ENCODE results near the gene TMEM184A. TPM values are rescaled to one million over a fixed set of nuclear protein-coding genes. Genes with fewer than 3 reads are reported as not detected.

The TMEM184A gene
- total RNA-seq, 1 donor from 2014 or later: 3.4 TPM

DNA sequence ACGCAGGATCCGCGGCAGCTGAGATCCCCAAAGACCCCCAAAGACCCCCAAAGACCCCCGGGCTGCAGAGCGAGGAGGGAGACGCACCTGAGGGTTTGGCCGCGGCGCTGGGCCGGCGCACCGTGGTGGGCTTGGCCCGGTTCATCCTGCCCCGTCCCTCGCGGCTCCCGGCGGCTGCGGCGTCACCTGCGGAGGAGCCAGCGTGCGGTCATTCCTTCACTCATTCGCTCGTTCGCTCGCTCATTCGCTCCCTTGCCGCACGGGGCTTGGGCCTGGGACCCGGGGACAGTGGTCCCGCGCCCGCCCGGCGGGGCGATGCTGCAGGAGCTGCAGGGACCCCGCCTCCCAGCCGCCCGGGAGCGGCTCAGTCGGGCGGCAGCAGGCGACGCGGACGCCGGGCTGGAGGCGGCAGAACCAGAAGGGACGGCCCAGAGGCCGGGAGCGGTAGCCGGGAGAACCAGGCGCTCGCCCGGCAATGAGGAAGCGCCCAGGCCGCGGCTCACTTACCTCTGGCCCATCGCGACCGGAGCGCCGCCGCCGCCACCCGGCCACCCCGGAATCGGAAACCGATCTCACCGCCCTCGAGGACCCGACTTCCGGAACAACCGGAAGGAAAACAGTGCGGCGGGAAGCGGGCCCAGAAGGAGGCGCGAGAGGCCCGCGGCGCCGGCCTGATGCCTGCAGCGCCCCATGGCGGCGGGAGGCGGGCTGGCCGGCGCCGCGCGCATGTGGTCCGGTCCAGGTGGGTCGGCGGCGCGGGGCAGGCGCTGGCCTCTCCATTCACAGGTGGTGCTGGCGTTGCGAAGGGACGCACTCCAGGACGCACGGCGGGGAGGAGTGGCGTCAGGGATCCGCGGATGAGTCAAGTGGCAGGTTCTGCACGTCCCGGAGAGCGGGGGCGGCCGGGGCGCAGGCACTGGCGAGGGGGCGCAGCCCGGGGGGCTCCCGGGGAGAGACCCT, 51.9 kb downstream of the TMEM184A start, which contains the start of gene INTS1:
Gene INTS1 (minus strand): TSS at position 574 of the 960 bp plus-strand sequence. CDS start 429 bp downstream, at position 145.
- DNase-seq (ENCODE audit: low spot score): peak; percentile 91

DNA sequence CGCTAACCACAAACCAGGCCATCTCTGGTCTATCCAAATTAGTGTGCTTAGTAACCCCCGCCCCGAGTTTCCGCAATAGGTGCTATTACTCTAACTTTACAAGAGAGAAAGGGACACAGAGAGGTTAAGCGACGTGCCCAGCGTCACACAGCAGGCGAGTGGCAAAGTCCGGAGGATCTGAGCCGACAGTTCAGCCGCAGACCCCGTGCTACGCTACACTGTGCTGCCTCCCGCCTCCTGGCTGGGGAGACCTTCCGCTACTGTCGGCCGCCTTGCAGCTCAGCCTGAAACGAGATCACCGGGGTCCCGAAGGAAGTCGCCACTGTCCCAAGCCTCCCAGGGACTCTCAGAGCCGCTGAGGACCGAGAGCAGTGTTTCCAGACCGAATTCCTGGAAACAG, 52.6 kb downstream of the TMEM184A start:
- DNase-seq (ENCODE audit: low spot score): no peak

DNA sequence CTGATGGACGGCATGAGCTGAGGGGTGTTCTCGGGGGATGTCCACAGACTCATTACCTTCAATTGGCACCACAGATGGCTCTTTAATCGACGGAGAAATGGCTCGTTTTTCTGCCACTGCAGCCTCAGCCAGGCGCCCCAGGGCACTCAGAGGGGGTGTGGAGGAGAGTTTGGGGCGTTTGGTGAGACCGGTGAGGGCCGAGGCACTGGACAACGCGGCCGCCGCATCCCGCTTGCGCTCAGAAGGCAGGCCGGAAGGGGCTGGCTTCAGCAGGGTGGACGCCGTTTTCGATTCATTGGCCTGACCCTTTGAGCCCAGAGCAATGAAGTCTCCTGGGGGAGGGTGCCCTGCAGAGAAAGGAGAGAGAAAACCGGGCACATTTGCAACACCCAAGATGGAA, 53.2 kb downstream of the TMEM184A start:
- DNase-seq (ENCODE audit: low spot score): no peak

DNA sequence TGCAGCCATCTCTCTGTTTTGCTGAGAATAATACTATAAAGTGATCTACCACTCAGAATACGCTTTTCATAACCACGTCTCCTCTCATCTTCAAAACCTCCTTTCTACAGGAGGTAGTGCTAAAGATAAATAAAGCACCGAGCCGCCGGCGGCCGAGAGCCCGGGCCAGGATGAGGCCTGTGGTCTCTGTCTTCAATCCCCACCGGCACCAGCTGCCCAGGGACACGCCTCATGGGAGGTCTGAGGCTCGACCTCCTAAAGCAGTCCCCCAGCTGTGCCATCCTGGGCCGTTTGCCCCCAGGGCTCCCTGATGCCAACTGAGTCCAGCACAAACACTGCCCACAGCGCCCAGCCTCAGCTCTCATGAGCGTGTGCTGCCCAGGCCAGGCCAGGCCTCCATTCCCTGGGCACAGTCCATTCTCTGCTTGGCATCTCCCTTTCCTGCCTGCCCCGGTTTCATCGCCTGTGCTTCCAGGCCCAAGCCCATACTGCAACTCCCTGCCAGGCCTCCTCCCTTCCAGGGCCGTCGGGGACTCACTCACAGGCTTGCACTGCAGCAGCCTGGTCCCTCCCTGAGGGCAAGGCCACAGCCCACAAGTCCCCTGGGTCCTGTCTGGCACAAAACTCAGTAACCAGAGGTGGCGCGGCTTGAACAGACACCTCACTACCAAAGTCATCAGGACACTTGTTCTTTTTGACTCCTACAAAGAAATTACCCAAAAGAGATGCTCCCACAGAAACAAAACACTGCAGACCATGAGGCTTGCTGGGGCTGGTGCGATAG, 54.3 kb downstream of the TMEM184A start:
- DNase-seq (ENCODE audit: low spot score): no peak

DNA sequence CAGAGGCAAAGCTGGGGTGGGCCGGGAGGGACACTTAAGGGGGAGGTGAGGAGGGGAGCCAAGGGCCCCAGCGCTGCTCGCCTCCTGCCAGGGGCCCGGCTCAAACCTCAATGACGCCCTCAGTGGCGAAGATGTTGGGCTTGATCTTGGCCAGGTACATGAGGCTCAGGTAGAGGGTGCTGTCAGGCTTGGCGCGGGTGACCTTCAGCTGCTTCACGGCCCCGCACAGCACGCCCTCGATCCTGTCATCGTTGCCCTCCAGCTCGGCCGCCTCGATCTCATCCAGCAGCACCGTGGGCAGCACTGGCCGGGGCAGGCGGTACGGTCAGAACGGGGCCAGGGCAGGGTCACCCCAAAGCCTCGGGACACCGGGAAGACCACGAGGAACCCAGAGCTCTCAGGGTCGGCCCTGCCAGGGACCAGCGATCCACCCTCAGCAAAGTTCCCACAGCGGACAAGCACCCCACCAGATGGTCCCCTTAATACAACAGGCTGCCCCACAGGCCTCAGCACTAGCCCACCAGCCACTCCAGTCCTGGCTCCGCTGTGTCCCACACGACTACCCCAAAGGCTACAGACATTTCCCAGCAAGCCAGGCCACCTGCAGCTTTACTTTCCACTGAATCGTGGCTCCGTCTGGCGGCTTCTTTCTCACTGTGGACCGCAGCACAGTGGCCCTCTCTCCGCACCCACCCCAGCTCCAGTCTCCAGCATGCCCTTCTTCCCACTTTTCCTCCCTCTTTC, 55.8 kb downstream of the TMEM184A start:
- DNase-seq (ENCODE audit: low spot score): no peak

DNA sequence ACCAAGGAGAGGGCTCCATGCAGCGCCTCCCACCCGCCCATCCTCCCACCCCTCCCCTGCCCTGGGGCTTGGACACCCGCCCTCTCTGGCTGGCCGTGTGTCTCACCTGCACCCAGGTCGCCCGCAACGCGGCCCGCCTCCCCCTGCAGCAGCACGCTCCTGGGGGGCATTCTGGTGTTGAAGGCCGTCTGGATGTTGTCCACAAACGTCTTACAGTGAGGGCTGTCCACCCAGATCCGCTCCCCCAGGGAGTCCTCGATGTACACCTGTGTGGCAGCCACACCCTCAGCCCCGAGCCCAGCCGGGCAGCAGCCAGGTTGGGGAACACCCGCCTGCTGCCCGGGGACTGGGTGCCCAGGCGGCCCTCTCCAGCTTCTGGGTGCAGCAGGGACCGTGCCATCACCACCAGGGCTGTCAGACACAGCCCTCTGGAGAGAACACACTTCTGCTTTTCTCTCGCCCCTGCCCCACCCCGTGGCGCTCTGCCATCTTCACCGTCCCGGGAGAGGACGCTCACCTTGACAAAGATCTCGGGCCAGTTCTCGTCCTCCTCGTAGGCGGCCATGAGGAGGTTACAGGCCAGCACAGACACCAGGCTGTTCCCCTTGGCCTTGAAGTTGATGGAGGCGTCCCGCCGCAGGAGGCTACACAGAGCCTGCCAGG, 56.5 kb downstream of the TMEM184A start:
- DNase-seq (ENCODE audit: low spot score): no peak

DNA sequence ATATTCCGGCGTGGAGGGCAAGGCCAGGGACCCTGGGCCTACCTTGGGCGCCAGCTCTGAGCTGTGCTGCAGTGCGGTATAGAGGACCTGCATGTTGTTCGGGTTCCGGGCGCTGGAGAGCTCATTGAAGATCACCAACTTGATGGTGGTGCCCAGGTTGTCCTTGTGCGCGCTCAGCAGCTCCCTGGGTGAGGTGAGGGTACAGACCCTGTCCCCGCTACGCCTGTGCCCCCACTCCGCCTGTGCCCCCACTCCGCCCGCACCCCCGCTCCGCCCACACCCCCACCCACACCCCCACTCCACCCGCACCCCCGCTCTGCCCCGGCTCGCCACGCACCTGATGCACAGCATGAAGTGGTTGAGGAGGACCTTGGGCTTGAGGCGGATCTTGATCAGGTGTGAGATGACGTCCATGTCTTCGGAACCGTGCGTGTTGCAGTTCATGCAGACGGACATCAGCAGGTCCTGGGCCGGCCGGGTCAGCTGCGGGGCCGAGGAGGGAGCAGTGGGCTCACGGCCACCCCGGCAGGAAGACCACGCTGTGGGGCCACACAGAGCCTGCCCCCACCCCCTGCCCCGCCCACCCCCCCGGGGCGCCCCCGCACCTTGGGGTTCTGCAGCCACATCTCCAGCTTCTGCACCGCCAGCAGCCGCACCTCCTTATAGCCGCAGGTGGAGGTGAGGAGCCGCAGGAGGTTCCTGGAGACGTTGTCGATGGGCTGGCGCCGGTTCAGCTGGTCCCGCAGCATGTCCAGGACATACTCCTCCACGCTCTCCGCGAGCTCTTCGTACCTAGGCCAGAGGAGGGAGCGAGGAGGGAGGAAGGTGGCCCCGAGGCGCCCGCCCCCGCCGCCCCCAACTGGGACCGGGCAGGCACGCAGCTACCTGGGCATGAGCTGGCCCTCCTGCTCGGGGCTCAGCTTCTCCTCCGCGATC, 57.4 kb downstream of the TMEM184A start:
- no peak for DNase-seq (ENCODE audit: low spot score)

DNA sequence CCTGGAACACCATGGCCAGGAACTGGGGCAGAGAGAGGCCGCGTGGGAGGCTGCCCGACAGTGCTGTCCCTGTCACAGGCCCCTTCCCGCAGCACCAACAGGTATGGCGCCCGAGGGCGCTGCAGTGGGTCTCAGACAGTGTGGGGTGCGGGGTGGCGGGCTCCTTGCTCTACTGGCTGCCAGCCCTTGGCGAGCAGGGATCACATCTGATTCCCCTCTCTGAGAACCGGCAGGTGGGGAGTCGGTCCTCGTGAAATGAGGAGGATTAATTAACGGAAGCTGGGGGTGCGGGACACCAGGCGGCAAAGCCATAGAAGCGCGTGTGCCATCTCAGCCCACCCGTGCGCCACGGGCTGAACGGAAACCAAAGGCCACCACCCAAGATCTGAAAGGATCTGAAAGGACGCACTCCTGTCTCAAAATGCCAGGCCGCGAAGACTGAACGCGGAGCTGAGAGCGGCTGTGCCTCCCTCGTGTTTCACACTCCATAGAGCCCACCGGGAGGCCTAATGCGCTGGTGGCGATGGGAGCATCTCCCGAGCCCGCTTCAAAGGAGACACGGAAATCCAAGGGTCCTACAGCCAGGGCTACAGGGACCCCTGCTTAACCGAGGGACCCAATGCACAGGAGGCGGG, 58.6 kb downstream of the TMEM184A start:
- no peak for DNase-seq (ENCODE audit: low spot score)

DNA sequence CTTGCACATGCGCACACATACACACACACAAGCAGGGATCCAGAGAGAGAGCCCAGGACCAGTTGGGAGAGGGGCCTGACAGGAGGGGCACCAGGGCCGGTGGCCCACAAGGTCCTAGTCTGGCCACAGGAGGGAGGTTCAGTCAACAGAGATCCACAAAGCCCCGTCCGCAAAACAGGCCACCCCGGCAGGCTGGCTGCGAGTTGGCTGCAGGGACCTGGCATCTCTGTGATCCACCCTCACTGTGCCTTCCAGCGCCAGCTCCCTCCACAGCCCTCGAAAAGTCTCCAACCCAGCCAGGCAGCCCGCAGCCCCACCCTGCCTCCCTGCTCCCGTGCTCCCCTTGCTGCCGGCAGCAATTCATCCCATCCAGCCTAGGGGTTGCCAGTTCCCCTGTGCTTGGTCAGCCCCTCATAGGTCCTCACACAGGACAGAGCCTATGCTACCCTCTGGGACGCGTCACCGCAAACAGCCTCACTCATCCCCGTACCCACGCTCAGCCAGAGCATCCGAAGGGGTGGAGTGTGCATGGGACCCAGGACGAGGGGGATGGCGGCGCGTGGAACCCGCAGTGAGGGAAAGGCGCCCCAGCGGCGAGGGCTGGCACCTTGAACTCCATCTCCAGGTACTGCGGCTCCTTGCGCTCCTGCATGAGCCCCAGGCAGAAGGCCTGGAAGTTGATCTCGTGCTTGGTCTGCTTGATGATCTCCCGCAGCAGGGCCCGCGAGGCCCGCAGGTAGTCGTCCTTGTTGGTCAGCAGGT, 59.3 kb downstream of the TMEM184A start:
- DNase-seq (ENCODE audit: low spot score): no peak

DNA sequence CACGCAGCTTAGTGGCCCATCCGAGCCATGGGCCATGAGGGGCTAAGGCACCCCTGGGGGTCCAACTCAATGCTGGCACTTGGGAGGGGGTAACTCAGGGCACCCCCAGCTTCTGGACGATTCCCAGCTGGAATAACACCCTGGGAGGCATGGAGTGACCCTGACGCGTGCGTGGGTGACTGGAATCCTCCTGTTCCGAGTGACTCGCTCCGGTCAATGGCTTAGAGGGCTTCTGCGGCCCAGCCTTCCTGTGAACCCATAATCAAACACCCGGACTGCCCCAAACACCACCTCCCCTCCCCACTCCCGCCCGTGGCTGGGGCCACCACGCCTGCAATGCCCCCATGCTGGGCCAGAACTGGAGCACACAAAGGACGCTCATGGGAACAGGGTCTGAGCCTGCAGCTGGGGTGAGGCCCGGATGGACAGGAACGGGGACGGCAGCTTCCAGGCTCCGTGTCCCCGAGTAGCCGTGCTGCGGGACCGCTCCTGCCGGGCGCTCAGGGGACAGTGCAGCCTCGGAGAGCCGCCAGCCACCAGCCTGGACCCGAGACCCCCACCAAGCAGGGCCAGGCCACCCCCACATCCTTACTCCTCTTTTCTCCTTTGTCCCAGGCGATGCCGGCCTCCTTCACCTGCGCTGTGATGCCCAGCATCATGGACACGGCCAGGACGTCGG, 60.3 kb downstream of the TMEM184A start:
- no peak for DNase-seq (ENCODE audit: low spot score)

DNA sequence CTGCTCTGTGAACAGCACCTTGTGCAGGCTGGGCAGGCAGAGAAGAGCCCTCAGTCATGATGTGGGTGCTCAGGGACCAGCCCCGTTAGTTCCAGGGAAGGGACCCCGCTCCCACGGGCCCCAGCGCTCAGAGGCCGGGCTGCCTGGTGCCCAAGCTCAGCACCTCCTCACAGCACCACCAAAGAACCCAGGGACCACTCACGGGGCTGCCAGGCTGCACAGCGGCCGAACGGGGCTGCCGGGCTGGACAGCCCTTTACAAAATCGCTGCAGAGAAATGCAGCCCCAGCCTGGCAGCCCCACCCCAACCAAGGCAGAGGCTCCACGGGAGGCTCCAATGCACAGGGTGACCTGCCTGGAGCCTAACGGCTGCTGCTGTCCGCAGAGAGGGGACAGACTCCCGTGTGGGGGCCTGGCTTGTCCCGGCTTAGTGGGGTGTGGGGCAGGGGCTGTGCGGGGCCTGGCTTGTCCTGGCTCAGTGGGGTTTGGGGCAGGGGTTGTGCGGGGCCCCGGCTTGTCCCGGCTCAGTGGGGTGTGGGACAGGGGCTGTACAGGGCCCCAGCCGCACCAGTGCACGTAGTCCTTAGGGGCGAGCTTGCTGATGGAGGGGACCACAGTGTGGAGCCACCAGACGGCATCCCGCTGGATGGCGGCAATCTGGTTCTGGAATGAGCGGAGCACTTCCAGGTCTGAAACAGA, 61.0 kb downstream of the TMEM184A start:
- no peak for DNase-seq (ENCODE audit: low spot score)

DNA sequence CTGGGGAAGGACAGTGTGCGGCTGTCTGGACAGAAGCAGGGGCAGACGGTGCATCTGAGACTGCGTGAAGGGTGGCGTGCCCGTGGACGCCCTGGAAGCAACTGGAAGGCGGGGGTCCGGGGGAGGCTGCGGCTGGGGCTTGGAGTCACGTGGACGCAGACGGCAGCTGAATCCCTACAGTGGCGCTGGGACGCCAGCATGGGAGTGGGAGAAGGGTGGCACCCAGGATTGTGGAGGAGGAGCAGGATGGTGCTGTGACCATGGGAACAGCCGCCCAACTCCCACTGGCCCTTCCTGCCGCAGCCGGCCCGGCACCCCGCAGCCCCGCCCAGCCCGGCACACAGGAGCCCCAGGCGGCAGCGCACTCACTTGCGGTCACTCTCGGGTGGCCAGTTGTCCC, 61.6 kb downstream of the TMEM184A start:
- DNase-seq (ENCODE audit: low spot score): no peak

DNA sequence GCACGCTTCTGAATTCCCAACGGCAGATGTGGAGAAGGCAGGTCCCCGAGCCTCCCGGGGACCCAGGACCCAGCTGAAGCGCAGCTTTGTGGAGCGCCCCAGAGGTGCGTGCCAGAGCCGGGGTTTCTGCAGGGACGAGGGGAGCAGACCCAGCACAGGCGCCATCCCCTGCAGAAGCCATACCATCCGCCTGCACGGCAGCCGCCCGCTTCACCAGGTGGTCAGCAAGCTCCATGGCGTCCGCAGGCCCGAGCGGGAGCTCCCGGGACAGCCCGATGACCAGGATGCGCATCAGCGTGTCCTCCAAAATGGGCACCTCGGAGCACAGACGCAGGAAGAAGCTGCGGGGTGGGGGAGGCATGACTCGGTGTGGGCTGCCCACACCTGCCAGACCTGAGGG, 62.4 kb downstream of the TMEM184A start:
- no peak for DNase-seq (ENCODE audit: low spot score)

DNA sequence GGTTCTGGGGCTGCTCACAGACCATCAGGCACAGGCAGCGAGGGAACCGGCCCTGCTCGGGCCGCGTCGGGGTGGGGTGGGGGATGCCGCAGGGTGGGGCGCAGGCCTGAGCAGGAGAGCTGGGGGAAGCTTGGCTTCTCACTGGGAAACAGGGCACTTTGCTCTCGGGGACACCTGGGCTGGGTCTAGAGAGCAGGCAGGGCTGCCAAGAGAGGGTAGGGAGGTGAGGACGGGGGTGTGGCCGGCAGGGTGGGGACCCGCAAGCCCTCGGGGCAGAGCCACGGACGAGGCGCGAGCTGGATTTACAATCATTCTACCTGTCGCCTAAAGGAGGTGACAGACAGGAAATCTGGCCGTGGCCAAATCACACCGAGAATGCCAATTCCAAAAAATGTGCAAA, 62.9 kb downstream of the TMEM184A start:
- no peak for DNase-seq (ENCODE audit: low spot score)

DNA sequence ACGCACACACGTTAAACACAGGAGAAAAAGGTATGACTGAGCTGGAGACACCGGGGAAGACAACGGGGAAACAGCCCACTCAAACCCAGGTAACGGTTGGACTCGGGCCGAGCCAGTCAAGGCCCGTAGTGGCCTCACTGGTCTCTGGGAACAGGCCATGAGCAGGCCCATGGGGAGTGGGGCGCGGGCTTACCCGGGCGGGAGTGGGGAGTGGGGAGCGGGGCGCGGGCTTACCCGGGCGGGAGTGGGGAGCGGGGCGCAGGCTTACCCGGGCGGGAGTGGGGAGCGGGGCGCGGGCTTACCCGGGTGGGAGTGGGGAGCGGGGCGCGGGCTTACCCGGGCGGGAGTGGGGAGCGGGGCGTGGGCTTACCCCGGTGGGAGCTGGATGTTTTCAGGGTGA, 63.4 kb downstream of the TMEM184A start:
- DNase-seq (ENCODE audit: low spot score): no peak
